HCT116 (cell line): ENCODE results near the gene TTC29. TPM values are rescaled to one million over a fixed set of nuclear protein-coding genes. Genes with fewer than 3 reads are reported as not detected.

Experiments
- ATAC-seq: fragments of 200-7000 bp; cut with Tn5 transposase; 2 replicates; pipeline ENCODE4 v1.9.1; 2020; ENCODE audit warnings: mild to moderate bottlenecking, moderate library complexity
- BruUV-seq: library from RNA; stranded (reverse); fragments of 400-500 nt; replicated peaks from 2 replicates; lab custom pipeline; 2021; lab: Mats Ljungman, UMichigan
- CTCF ChIA-PET: fragments of 300-600 bp; sonication (Branson Sonifier 250); formaldehyde crosslinking; loops from one replicate; lab custom pipeline; 2021; ENCODE audit warnings: antibody characterized with exemption; lab: Charles Lee
- POLR2A ChIA-PET: fragments of 300-600, 350-600 bp; sonication (Branson Sonifier 250); formaldehyde crosslinking; loops from one replicate; lab custom pipeline; 2021; ENCODE audit warnings: antibody characterized with exemption; lab: Charles Lee
- RAD21 ChIA-PET, 2 experiments: fragments of 300-600 bp; sonication (Branson Sonifier 250); formaldehyde crosslinking; loops; one replicate each; lab custom pipeline; 2023; ENCODE audit warnings: low total read pairs in 2 of 2; ENCODE audit not compliant: uncharacterized antibody in 2 of 2, unreplicated experiment in 2 of 2, low non-redundant PET in 1 of 2; lab: Charles Lee
- DNase-seq: peaks from one replicate; pipeline ENCODE4 v3.0.0-alpha.2; 2010; ENCODE audit warnings: low read depth, low spot score
- H2AFZ ChIP-seq: fragments of 200-600 bp; shearing (Covaris generic), sonication (generic); 2 replicates; pipeline ENCODE4 v1.6.1; 2017; ENCODE audit warnings: low read depth, mixed run types, mixed read lengths, antibody characterized with exemption, low read length; ENCODE audit not compliant: poor library complexity, severe bottlenecking
- H3K27ac ChIP-seq: 2 replicates; pipeline ENCODE4 v1.5.1; 2012; ENCODE audit warnings: low read depth, low read length
- H3K27me3 ChIP-seq: fragments of 200-600 bp; sonication (generic); 2 replicates; pipeline ENCODE4 v1.6.1; 2016; ENCODE audit warnings: mixed run types, low read length, mixed read lengths; ENCODE audit not compliant: insufficient read depth
- H3K36me3 ChIP-seq, 2 experiments: fragments of 200-500 bp in 1 of 2; fragments of 200-600 bp in 1 of 2; sonication (Bioruptor generic) in 1 of 2; sonication (generic) in 1 of 2; 2 replicates each; pipeline versions ENCODE4 v1.5.1 to v1.6.1; 2014 to 2016; ENCODE audit warnings: low read length in 2 of 2, inconsistent platforms in 1 of 2, mixed read lengths in 1 of 2, mixed run types in 1 of 2; ENCODE audit not compliant: insufficient read depth in 2 of 2, control insufficient read depth in 1 of 2
- H3K4me1 ChIP-seq, 2 experiments: fragments of 200-600 bp in 1 of 2; sonication (generic) in 1 of 2; 2 replicates each; pipeline versions ENCODE4 v1.5.1 to v1.6.1; 2012 to 2017; ENCODE audit warnings: low read length in 2 of 2, inconsistent platforms in 1 of 2, mild to moderate bottlenecking in 1 of 2, mixed read lengths in 1 of 2, mixed run types in 1 of 2, moderate library complexity in 1 of 2; ENCODE audit not compliant: insufficient read depth in 2 of 2, control insufficient read depth in 1 of 2
- H3K4me2 ChIP-seq: fragments of 200-600 bp; sonication (generic); 2 replicates; pipeline ENCODE4 v1.6.1; 2017; ENCODE audit warnings: mixed run types, low read length, mixed read lengths
- H3K4me3 ChIP-seq, 2 experiments: fragments of 200-600 bp in 1 of 2; sonication (generic) in 1 of 2; replicated peaks in 1 of 2; 2 replicates each; pipeline ENCODE4 v1.5.1; 2011 to 2016; ENCODE audit warnings: low read length in 2 of 2, control low read depth in 1 of 2, low read depth in 1 of 2, mild to moderate bottlenecking in 1 of 2, mixed read lengths in 1 of 2, mixed run types in 1 of 2
- H3K79me2 ChIP-seq: fragments of 200-600 bp; sonication (generic); 2 replicates; pipeline ENCODE4 v1.6.1; 2017; ENCODE audit warnings: mild to moderate bottlenecking, mixed run types, low read length, moderate library complexity, mixed read lengths; ENCODE audit not compliant: insufficient read depth
- H3K9ac ChIP-seq: fragments of 200-600 bp; sonication (generic); 2 replicates; pipeline ENCODE4 v1.6.1; 2016; ENCODE audit warnings: low read length, mixed read lengths
- H3K9me2 ChIP-seq: fragments of 200-600 bp; sonication (generic), shearing (Covaris generic); 2 replicates; pipeline ENCODE4 v1.6.1; 2017; ENCODE audit warnings: mixed run types, mild to moderate bottlenecking, moderate library complexity; ENCODE audit not compliant: insufficient read depth
- H3K9me3 ChIP-seq, 2 experiments: fragments of 200-500 bp in 1 of 2; fragments of 200-600 bp in 1 of 2; sonication (Bioruptor generic) in 1 of 2; sonication (generic) in 1 of 2; 2 replicates each; pipeline ENCODE4 v1.6.1; 2014 to 2017; ENCODE audit warnings: low read length in 2 of 2, mixed read lengths in 2 of 2, inconsistent platforms in 1 of 2, low read depth in 1 of 2, mild to moderate bottlenecking in 1 of 2, mixed run types in 1 of 2, moderate library complexity in 1 of 2; ENCODE audit not compliant: control insufficient read depth in 1 of 2, insufficient read depth in 1 of 2
- H4K20me1 ChIP-seq: fragments of 200-600 bp; sonication (generic), shearing (Covaris generic); 2 replicates; pipeline ENCODE4 v1.6.1; 2017; ENCODE audit warnings: mixed run types, mild to moderate bottlenecking, moderate library complexity; ENCODE audit not compliant: insufficient read depth
- ATF3 ChIP-seq: IDR thresholded peaks from 2 replicates; pipeline ENCODE4 v1.6.1; 2012
- CEBPB ChIP-seq: IDR thresholded peaks from 2 replicates; pipeline ENCODE4 v1.6.1; 2012; ENCODE audit warnings: low read depth
- EGR1 ChIP-seq: IDR thresholded peaks from 2 replicates; pipeline ENCODE4 v1.6.1; 2012; ENCODE audit warnings: low read depth
- ELF1 ChIP-seq: IDR thresholded peaks from 2 replicates; pipeline ENCODE4 v1.6.1; 2012; ENCODE audit warnings: low read depth, borderline replicate concordance
- FOSL1 ChIP-seq: IDR thresholded peaks from 2 replicates; pipeline ENCODE4 v1.6.1; 2012; ENCODE audit warnings: low read depth
- JUND ChIP-seq: IDR thresholded peaks from 2 replicates; pipeline ENCODE4 v1.6.1; 2012
- POLR2A ChIP-seq: IDR thresholded peaks from 2 replicates; pipeline ENCODE4 v1.7.0; 2011; ENCODE audit warnings: borderline replicate concordance; ENCODE audit not compliant: insufficient read depth, insufficient read length; ENCODE audit errors: extremely low read depth
- RAD21 ChIP-seq: IDR thresholded peaks from 2 replicates; pipeline ENCODE4 v1.6.1; 2012; ENCODE audit warnings: low read depth, mild to moderate bottlenecking
- SIN3A ChIP-seq: IDR thresholded peaks from 2 replicates; pipeline ENCODE4 v1.6.1; 2012; ENCODE audit warnings: low read depth
- SRF ChIP-seq: IDR thresholded peaks from 2 replicates; pipeline ENCODE4 v1.6.1; 2012; ENCODE audit warnings: low read depth
- TCF7L2 ChIP-seq: IDR thresholded peaks from 2 replicates; pipeline ENCODE4 v1.7.0; 2011; ENCODE audit warnings: borderline replicate concordance, inconsistent platforms; ENCODE audit not compliant: insufficient read depth, insufficient read length; ENCODE audit errors: extremely low read depth
- ZNF274 ChIP-seq: fragments of 200-500 bp; sonication (Bioruptor generic); IDR thresholded peaks from 2 replicates; pipeline ENCODE4 v1.6.1; 2014; ENCODE audit warnings: mild to moderate bottlenecking, low read depth, low read length, inconsistent platforms
- intact Hi-C: fragments of 100-400 bp; cut with micrococcal nuclease; formaldehyde crosslinking; loops from 2 replicates; pipeline ENCODE4 v1.10.0; 2022
- total RNA-seq: library from RNA; stranded (reverse); gene quantifications from one replicate; pipeline ENCODE4 v1.2.1, GENCODE V29; 2021; ENCODE audit not compliant: unreplicated experiment
- TF ChIP-seq, protein P1 (sequence below): IDR thresholded peaks from 2 replicates; pipeline ENCODE4 v1.6.1; 2012
- TF ChIP-seq, protein P2 (sequence below): IDR thresholded peaks from 2 replicates; pipeline ENCODE4 v1.6.1; 2011; ENCODE audit warnings: mild to moderate bottlenecking, low read length, moderate library complexity; ENCODE audit not compliant: insufficient replicate concordance; ENCODE audit errors: extremely low read depth

Gene TTC29
- total RNA-seq, 1 experiment from 2014 or later = not detected

DNA sequence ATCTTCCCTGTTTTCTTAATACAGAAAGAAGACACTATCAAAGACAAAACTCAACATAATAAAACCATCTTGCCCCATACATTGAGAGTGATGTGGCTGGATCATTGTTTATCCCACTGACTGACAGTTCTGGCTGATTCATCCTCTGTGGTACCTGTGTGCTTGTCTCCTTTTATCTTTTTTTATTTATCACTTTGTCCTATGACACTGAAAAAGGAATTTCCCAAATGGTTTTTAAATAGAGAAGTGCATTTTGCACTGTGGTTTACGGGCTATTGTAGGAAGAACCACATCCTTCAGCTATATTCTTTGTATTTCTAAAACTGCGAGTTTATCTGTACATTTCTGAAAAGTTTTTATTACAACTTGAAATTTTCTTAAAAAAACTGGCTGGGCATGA lies 15.0 kb downstream of the TTC29 start:
- Histone ChIP-seq H3K4me1 (no peaks in the 10 kb centered on the region), H3K79me2 (no peaks in the 10 kb centered on the region), H4K20me1 (no peaks in the 10 kb centered on the region), H3K36me3 (no peaks in the 10 kb centered on the region), H3K9me2 (no peaks in the 10 kb centered on the region), H3K4me3 (no peak overlapping the region), H2AFZ (no peak overlapping the region), H3K9me3 (no peaks in the 10 kb centered on the region), H3K27me3 (peaks cover 40% of the 10 kb centered on the region), H3K9ac (no peak overlapping the region), H3K27ac (no peak overlapping the region), H3K4me2 (no peak overlapping the region)
- BruUV-seq = no TSS peak
- no peak for DNase-seq
- ATAC-seq = no peak
- CTCF ChIA-PET = no interaction called here
- no peak for TF ChIP-seq ELF1
- TF ChIP-seq, protein P1, sequence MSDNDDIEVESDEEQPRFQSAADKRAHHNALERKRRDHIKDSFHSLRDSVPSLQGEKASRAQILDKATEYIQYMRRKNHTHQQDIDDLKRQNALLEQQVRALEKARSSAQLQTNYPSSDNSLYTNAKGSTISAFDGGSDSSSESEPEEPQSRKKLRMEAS = no peak
- TF ChIP-seq SIN3A = no peak
- no peak for TF ChIP-seq ZNF274
- TF ChIP-seq EGR1 = no peak
- no peak for TF ChIP-seq SRF
- TF ChIP-seq CEBPB = no peak
- TF ChIP-seq POLR2A = no peak
- RAD21 ChIA-PET = no interaction called here
- POLR2A ChIA-PET = no interaction called here
- intact Hi-C loops = no loop called here

GRCh38 chr4:146927695-146928094 lies 18.0 kb downstream of the TTC29 start:
- H3K79me2 ChIP-seq = no peaks in the 10 kb centered on the region
- H3K9me3 ChIP-seq = no peaks in the 10 kb centered on the region
- H3K36me3 ChIP-seq = no peaks in the 10 kb centered on the region
- peaks cover 40% of the 10 kb centered on the region for H3K27me3 ChIP-seq
- ChIA-PET CTCF (no interaction called here), RAD21 (no interaction called here), POLR2A (no interaction called here)
- H3K9me2 ChIP-seq = no peaks in the 10 kb centered on the region
- H2AFZ ChIP-seq = no peak overlapping the region
- no peak overlapping the region for H3K27ac ChIP-seq
- intact Hi-C loops = no loop called here
- no peak overlapping the region for H3K4me3 ChIP-seq
- DNase-seq = no peak
- no peak overlapping the region for H3K9ac ChIP-seq
- no peaks in the 10 kb centered on the region for H3K4me1 ChIP-seq
- no peak overlapping the region for H3K4me2 ChIP-seq
- ATAC-seq = no peak
- BruUV-seq = no TSS peak
- TF ChIP-seq TCF7L2 (no peak), ELF1 (no peak), RAD21 (no peak), ATF3 (no peak), CEBPB (no peak), FOSL1 (no peak), JUND (no peak)
- TF ChIP-seq, protein P2, sequence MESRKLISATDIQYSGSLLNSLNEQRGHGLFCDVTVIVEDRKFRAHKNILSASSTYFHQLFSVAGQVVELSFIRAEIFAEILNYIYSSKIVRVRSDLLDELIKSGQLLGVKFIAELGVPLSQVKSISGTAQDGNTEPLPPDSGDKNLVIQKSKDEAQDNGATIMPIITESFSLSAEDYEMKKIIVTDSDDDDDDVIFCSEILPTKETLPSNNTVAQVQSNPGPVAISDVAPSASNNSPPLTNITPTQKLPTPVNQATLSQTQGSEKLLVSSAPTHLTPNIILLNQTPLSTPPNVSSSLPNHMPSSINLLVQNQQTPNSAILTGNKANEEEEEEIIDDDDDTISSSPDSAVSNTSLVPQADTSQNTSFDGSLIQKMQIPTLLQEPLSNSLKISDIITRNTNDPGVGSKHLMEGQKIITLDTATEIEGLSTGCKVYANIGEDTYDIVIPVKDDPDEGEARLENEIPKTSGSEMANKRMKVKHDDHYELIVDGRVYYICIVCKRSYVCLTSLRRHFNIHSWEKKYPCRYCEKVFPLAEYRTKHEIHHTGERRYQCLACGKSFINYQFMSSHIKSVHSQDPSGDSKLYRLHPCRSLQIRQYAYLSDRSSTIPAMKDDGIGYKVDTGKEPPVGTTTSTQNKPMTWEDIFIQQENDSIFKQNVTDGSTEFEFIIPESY = no peak
- TF ChIP-seq, protein P1 = no peak
- H4K20me1 ChIP-seq = no peaks in the 10 kb centered on the region
